PC-3 (cell line): ENCODE measurements around the gene ZNF628. TPM values are rescaled to one million over a fixed set of nuclear protein-coding genes. Genes with fewer than 3 reads are reported as not detected.

Experiments
- ATAC-seq: fragments of 200-7000 bp; cut with Tn5 transposase; 2 replicates; pipeline ENCODE4 v1.9.1; 2020; ENCODE audit warnings: mild to moderate bottlenecking, moderate library complexity
- BruUV-seq: library from RNA; stranded (reverse); fragments of 400-500 nt; replicated peaks from 2 replicates; lab custom pipeline; 2021; lab: Mats Ljungman, UMichigan
- CTCF ChIA-PET: fragments of 300-600 bp; sonication (Branson Sonifier 250); formaldehyde crosslinking; loops from one replicate; lab custom pipeline; 2022; ENCODE audit warnings: antibody characterized with exemption; lab: Charles Lee
- POLR2A ChIA-PET: fragments of 300-600 bp; sonication (Branson Sonifier 250); formaldehyde crosslinking; loops from one replicate; lab custom pipeline; 2022; ENCODE audit warnings: antibody characterized with exemption; ENCODE audit not compliant: unreplicated experiment; lab: Charles Lee
- DNase-seq: peaks from one replicate; pipeline ENCODE4 v3.0.0-alpha.2; 2015
- H2AFZ ChIP-seq: fragments of 300-600 bp; sonication (generic); 2 replicates; pipeline ENCODE4 v1.6.0; 2016; ENCODE audit warnings: antibody characterized with exemption, low read length
- H3F3A ChIP-seq: fragments of 300-600 bp; sonication (generic); one replicate; pipeline ENCODE4 v1.6.0; 2017; ENCODE audit warnings: antibody characterized with exemption, low read length, control low read depth, mild to moderate bottlenecking; ENCODE audit not compliant: unreplicated experiment
- H3K27ac ChIP-seq: fragments of 300-600 bp; sonication (generic); 2 replicates; pipeline ENCODE4 v1.5.1; 2016; ENCODE audit warnings: mild to moderate bottlenecking, low read length
- H3K27me3 ChIP-seq: fragments of 300-600 bp; sonication (generic); 2 replicates; pipeline ENCODE4 v1.6.1; 2016; ENCODE audit warnings: low read length, mixed read lengths
- H3K36me3 ChIP-seq: fragments of 300-600 bp; sonication (generic); 2 replicates; pipeline ENCODE4 v1.6.1; 2016; ENCODE audit warnings: low read depth, mixed run types, low read length, mixed read lengths
- H3K4me1 ChIP-seq: fragments of 300-600 bp; sonication (generic); 2 replicates; pipeline ENCODE4 v1.5.1; 2016; ENCODE audit warnings: low read length; ENCODE audit not compliant: insufficient read depth
- H3K4me2 ChIP-seq: fragments of 300-600 bp; sonication (generic); 2 replicates; pipeline ENCODE4 v1.6.0; 2016; ENCODE audit warnings: low read length
- H3K4me3 ChIP-seq: fragments of 300-600 bp; sonication (generic); 2 replicates; pipeline ENCODE4 v1.5.1; 2016; ENCODE audit warnings: mild to moderate bottlenecking, low read length, mixed read lengths
- H3K79me2 ChIP-seq: fragments of 300-600 bp; sonication (generic); 2 replicates; pipeline ENCODE4 v1.6.1; 2017; ENCODE audit warnings: low read length, mixed read lengths
- H3K9ac ChIP-seq: fragments of 300-600 bp; sonication (generic); 2 replicates; pipeline ENCODE4 v1.6.0; 2016; ENCODE audit warnings: mild to moderate bottlenecking, low read length
- H3K9me2 ChIP-seq: fragments of 300-600 bp; sonication (generic); replicated peaks from 2 replicates; pipeline ENCODE4 v1.6.1; 2016; ENCODE audit warnings: mixed run types, low read length, mixed read lengths
- H3K9me3 ChIP-seq: fragments of 300-600 bp; sonication (generic); 2 replicates; pipeline ENCODE4 v1.6.1; 2016; ENCODE audit warnings: low read length, mixed read lengths
- H4K20me1 ChIP-seq: fragments of 300-600 bp; sonication (generic); 2 replicates; pipeline ENCODE4 v1.6.1; 2016; ENCODE audit warnings: low read length, mixed read lengths
- EZH2 ChIP-seq: fragments of 300-600 bp; sonication (generic); IDR thresholded peaks from one replicate; pipeline ENCODE4 v1.6.1; 2017; ENCODE audit warnings: antibody characterized with exemption, mild to moderate bottlenecking, low read length; ENCODE audit not compliant: unreplicated experiment
- EZH2phosphoT487 ChIP-seq: fragments of 300-600 bp; sonication (generic); IDR thresholded peaks from 2 replicates; pipeline ENCODE4 v1.6.1; 2018; ENCODE audit warnings: mild to moderate bottlenecking, antibody characterized with exemption, low read length, borderline replicate concordance
- intact Hi-C: fragments of 100-400 bp; cut with micrococcal nuclease; formaldehyde crosslinking; loops from 2 replicates; pipeline ENCODE4 v1.9.0; 2023
- total RNA-seq: library from RNA; depleted of rRNA; stranded (reverse); fragments of >200 nt; gene quantifications from 2 replicates; pipeline ENCODE4 v1.2.3, GENCODE V29; 2014
- TF ChIP-seq, protein P1 (sequence below): fragments of 300-600 bp; sonication (generic); conservative IDR thresholded peaks from 2 replicates; pipeline ENCODE4 v1.5.1; 2017; ENCODE audit warnings: antibody characterized with exemption, low read depth, mild to moderate bottlenecking, low read length

The ZNF628 gene
- total RNA-seq, 1 experiment from 2014 or later = 11.8 TPM

DNA sequence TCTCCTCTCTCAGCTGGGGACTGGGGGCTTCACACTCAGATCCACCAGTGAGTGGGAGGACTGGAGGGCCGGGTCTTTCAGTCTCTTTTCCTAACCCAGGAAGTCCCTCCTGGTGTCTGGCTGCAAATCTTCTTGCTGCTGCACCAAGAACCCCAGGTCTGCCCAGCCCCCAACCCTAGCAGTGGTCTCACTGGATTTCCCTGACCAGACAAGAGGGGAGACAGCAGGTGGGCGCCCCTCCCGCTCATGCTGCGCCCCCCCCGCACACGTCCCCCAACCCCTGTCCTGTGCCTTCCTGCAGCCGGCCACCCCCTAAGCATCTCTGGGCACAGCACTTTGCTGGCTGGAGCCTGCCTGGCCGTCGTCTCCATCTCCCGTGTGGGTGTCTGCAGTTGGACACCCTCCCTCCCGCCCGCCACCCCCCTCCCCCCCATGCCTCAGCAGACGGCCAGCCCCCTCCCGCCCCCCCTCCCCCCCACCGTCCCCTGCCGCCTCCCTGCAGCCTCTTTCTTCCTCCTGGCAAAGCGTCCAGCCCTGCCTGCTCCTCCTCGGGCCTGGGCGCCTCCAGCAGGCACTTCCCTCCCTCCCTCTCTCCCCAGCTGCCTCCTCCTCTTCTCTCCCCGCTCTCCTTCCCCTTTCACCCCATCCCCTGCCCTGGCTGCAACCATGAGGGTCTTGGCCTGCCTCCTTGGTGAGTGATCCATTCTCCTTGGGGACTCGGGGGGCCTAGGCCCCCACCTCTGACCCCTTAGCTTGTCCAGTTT is 11.7 kb downstream of the ZNF628 start, which contains the start of gene SSC5D:
Gene SSC5D (plus strand): TSS at position 513 of the 764 bp plus-strand sequence. CDS start 154 bp downstream, at position 667.
- Histone ChIP-seq H2AFZ (peak within 1 kb of the TSS; percentile 39), H3K9ac (peak within 1 kb of the TSS; percentile 18), H3K9me2 (no peaks in the 10 kb centered on the region), H3F3A (peaks cover 3% of the 10 kb centered on the region), H3K4me3 (peak within 1 kb of the TSS; percentile 9; the same call in 1 of the 2 replicates), H3K79me2 (no peaks in the 10 kb centered on the region), H3K27ac (peak within 1 kb of the TSS; percentile 73), H3K9me3 (no peaks in the 10 kb centered on the region), H3K4me2 (peak within 1 kb of the TSS; percentile 70), H3K4me1 (peaks cover 33% of the 10 kb centered on the region), H3K27me3 (no peaks in the 10 kb centered on the region), H3K36me3 (no peaks in the 10 kb centered on the region), H4K20me1 (no peaks in the 10 kb centered on the region)
- ATAC-seq = no peak
- POLR2A ChIA-PET = no interaction called here
- TF ChIP-seq EZH2phosphoT487 (no peak), EZH2 (no peak)
- TF ChIP-seq, protein P1, sequence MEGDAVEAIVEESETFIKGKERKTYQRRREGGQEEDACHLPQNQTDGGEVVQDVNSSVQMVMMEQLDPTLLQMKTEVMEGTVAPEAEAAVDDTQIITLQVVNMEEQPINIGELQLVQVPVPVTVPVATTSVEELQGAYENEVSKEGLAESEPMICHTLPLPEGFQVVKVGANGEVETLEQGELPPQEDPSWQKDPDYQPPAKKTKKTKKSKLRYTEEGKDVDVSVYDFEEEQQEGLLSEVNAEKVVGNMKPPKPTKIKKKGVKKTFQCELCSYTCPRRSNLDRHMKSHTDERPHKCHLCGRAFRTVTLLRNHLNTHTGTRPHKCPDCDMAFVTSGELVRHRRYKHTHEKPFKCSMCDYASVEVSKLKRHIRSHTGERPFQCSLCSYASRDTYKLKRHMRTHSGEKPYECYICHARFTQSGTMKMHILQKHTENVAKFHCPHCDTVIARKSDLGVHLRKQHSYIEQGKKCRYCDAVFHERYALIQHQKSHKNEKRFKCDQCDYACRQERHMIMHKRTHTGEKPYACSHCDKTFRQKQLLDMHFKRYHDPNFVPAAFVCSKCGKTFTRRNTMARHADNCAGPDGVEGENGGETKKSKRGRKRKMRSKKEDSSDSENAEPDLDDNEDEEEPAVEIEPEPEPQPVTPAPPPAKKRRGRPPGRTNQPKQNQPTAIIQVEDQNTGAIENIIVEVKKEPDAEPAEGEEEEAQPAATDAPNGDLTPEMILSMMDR = no peak
- intact Hi-C loops = no loop called here
- BruUV-seq = no TSS peak
- DNase-seq = no peak
- CTCF ChIA-PET = interaction anchor here (0.5 to 1.9 kb wide), 3 partner anchors 12 to 82 kb away, joined by 3 to 13 read pairs (median 3); partner anchors contain the start of gene ZNF628

DNA sequence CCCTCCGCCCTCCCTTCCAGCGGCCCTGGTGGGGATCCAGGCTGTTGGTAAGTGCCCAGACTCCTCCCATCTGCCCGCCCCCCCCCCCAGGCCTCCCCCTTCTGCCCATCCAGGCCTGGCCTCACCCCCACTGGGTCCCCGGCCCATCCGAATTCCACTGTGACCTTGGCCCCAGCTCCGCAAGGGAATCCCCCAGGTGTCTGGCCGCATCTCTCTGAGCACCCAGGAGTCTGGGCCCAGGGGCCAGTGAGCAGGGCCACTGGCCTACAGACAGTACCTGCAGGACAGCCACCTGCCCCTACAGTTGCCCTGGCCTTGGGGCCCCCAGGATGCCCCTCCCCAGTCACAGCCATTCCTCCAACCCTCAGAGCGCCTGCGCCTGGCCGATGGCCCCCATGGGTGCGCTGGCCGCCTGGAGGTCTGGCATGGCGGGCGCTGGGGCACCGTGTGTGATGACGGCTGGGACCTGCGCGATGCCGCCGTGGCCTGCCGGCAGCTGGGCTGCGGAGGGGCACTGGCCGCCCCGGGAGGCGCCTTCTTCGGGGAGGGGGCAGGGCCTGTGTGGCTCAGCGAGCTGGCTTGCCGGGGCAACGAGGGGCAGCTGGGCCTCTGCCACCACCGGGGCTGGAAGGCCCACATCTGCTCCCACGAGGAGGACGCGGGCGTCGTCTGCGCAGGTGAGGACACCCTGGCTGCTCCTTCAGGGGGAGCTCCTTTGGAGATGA is 12.7 kb downstream of the ZNF628 start:
- Histone ChIP-seq H2AFZ (no peak overlapping the region), H3K27me3 (no peaks in the 10 kb centered on the region), H3K4me2 (no peak overlapping the region), H3K9ac (no peak overlapping the region), H3K9me3 (no peaks in the 10 kb centered on the region), H3K4me1 (peaks cover 32% of the 10 kb centered on the region), H3K4me3 (no peak overlapping the region), H3K79me2 (no peaks in the 10 kb centered on the region), H3K27ac (no peak overlapping the region), H4K20me1 (no peaks in the 10 kb centered on the region), H3F3A (peaks cover 3% of the 10 kb centered on the region), H3K9me2 (no peaks in the 10 kb centered on the region), H3K36me3 (no peaks in the 10 kb centered on the region)
- intact Hi-C loops = no loop called here
- TF ChIP-seq EZH2phosphoT487 = no peak
- TF ChIP-seq, protein P1 = no peak
- TF ChIP-seq EZH2 = no peak
- no peak for DNase-seq
- BruUV-seq = no TSS peak
- ChIA-PET POLR2A (no interaction called here), CTCF (no interaction called here)
- ATAC-seq = no peak
